H9 (cell line): ENCODE data around the gene SLC6A19. TPM values are rescaled to one million over a fixed set of nuclear protein-coding genes. Genes with fewer than 3 reads are reported as not detected.

Experiments
- DNase-seq: peaks from one replicate; pipeline ENCODE4 v3.0.0-alpha.2; 2017
- H2AFZ ChIP-seq: one replicate; pipeline ENCODE4 v1.6.1; 2013; ENCODE audit warnings: mild to moderate bottlenecking, low read length, control low read depth, moderate library complexity
- H2AK5ac ChIP-seq: 2 replicates; pipeline ENCODE4 v1.6.1; 2013; ENCODE audit warnings: low read length, control low read depth, mixed read lengths; ENCODE audit not compliant: insufficient read length
- H2BK120ac ChIP-seq: one replicate; pipeline ENCODE4 v1.6.1; 2013; ENCODE audit warnings: low read depth, mild to moderate bottlenecking, low read length, control low read depth, inconsistent platforms; ENCODE audit not compliant: poor library complexity, severe bottlenecking
- H2BK12ac ChIP-seq: 2 replicates; pipeline ENCODE4 v1.6.1; 2013; ENCODE audit warnings: low read length, control low read depth, mixed read lengths, low read depth; ENCODE audit not compliant: insufficient read length
- H2BK15ac ChIP-seq: 2 replicates; pipeline ENCODE4 v1.6.1; 2013; ENCODE audit warnings: low read depth, low read length, control low read depth
- H2BK20ac ChIP-seq: one replicate; pipeline ENCODE4 v1.6.1; 2013; ENCODE audit warnings: low read depth, mild to moderate bottlenecking, low read length, control low read depth, inconsistent platforms; ENCODE audit not compliant: poor library complexity, severe bottlenecking
- H2BK5ac ChIP-seq: 2 replicates; pipeline ENCODE4 v1.6.1; 2013; ENCODE audit warnings: low read length, control low read depth, mixed read lengths; ENCODE audit not compliant: insufficient read length
- H3K14ac ChIP-seq: 2 replicates; pipeline ENCODE4 v1.6.1; 2013; ENCODE audit warnings: low read length, control low read depth; ENCODE audit not compliant: insufficient read depth
- H3K18ac ChIP-seq: 2 replicates; pipeline ENCODE4 v1.6.1; 2013; ENCODE audit warnings: low read depth, mild to moderate bottlenecking, mixed read lengths, low read length, control low read depth; ENCODE audit not compliant: insufficient read length
- H3K23ac ChIP-seq: 2 replicates; pipeline ENCODE4 v1.6.1; 2013; ENCODE audit warnings: low read length, control low read depth, mixed read lengths, low read depth; ENCODE audit not compliant: insufficient read length
- H3K23me2 ChIP-seq: 2 replicates; pipeline ENCODE4 v1.6.1; 2013; ENCODE audit warnings: low read depth, mild to moderate bottlenecking, mixed read lengths, low read length, control low read depth; ENCODE audit not compliant: insufficient read length, poor library complexity, severe bottlenecking
- H3K27ac ChIP-seq: 2 replicates; pipeline ENCODE4 v1.5.1; 2013; ENCODE audit warnings: low read length, control low read depth, mixed read lengths, low read depth; ENCODE audit not compliant: insufficient read length
- H3K27me3 ChIP-seq: 2 replicates; pipeline ENCODE4 v1.6.1; 2013; ENCODE audit warnings: low read length, control low read depth, inconsistent platforms; ENCODE audit not compliant: insufficient read depth
- H3K4ac ChIP-seq: 2 replicates; pipeline ENCODE4 v1.6.1; 2013; ENCODE audit warnings: low read depth, mild to moderate bottlenecking, control low read depth, inconsistent platforms, low read length, moderate library complexity
- H3K4me1 ChIP-seq: 2 replicates; pipeline ENCODE4 v1.6.1; 2013; ENCODE audit warnings: low read length, control low read depth, inconsistent platforms; ENCODE audit not compliant: insufficient read depth
- H3K4me2 ChIP-seq: 2 replicates; pipeline ENCODE4 v1.6.1; 2013; ENCODE audit warnings: low read length, control low read depth, mixed read lengths; ENCODE audit not compliant: insufficient read length, insufficient read depth
- H3K56ac ChIP-seq: 2 replicates; pipeline ENCODE4 v1.6.1; 2013; ENCODE audit warnings: low read depth, mild to moderate bottlenecking, mixed read lengths, low read length, control low read depth; ENCODE audit not compliant: insufficient read length
- H3K79me1 ChIP-seq: 2 replicates; pipeline ENCODE4 v1.6.1; 2013; ENCODE audit warnings: low read depth, mild to moderate bottlenecking, moderate library complexity, low read length, control low read depth, inconsistent platforms; ENCODE audit not compliant: insufficient read depth, poor library complexity, severe bottlenecking
- H3K79me2 ChIP-seq: 2 replicates; pipeline ENCODE4 v1.6.1; 2013; ENCODE audit warnings: low read length, control low read depth, inconsistent platforms; ENCODE audit not compliant: insufficient read depth
- H3K9ac ChIP-seq: 2 replicates; pipeline ENCODE4 v1.6.1; 2013; ENCODE audit warnings: low read length, control low read depth, mixed read lengths; ENCODE audit not compliant: insufficient read length; ENCODE audit errors: extremely low read depth
- H3K9me3 ChIP-seq: one replicate; pipeline ENCODE4 v1.6.1; 2013; ENCODE audit warnings: low read depth, low read length, inconsistent platforms; ENCODE audit not compliant: control insufficient read depth
- H3T11ph ChIP-seq: one replicate; pipeline ENCODE4 v1.6.1; 2013; ENCODE audit warnings: mild to moderate bottlenecking, low read length, control low read depth, inconsistent platforms
- H4K20me1 ChIP-seq: one replicate; pipeline ENCODE4 v1.6.1; 2013; ENCODE audit not compliant: control insufficient read depth, insufficient read length, insufficient read depth
- H4K5ac ChIP-seq: 2 replicates; pipeline ENCODE4 v1.6.1; 2013; ENCODE audit warnings: low read depth, mild to moderate bottlenecking, mixed read lengths, low read length, control low read depth; ENCODE audit not compliant: insufficient read length
- H4K8ac ChIP-seq: replicated peaks from 2 replicates; pipeline ENCODE4 v1.6.1; 2013; ENCODE audit warnings: low read length, control low read depth, mixed read lengths, low read depth; ENCODE audit not compliant: insufficient read length
- H4K91ac ChIP-seq: 2 replicates; pipeline ENCODE4 v1.6.1; 2013; ENCODE audit warnings: low read depth, mild to moderate bottlenecking, moderate library complexity, mixed read lengths, low read length, control low read depth; ENCODE audit not compliant: insufficient read length
- H3K27ac Mint-ChIP-seq, 3 experiments: 2 replicates in 2 of 3; 3 replicates in 1 of 3; pipeline ENCODE4 v1.8.0; 2020 to 2021; ENCODE audit warnings: mixed read lengths in 3 of 3, mild to moderate bottlenecking in 1 of 3, moderate library complexity in 1 of 3
- H3K27me3 Mint-ChIP-seq: 2 replicates; pipeline ENCODE4 v1.8.0; 2021; ENCODE audit warnings: low read depth, mild to moderate bottlenecking, moderate library complexity, mixed read lengths
- H3K36me3 Mint-ChIP-seq, 3 experiments: 2 replicates in 2 of 3; 3 replicates in 1 of 3; pipeline ENCODE4 v1.8.0; 2020 to 2021; ENCODE audit warnings: low read depth in 3 of 3, mixed read lengths in 3 of 3; ENCODE audit not compliant: insufficient read depth in 1 of 3
- H3K4me1 Mint-ChIP-seq, 2 experiments: 2 replicates each; pipeline ENCODE4 v1.8.0; 2020; ENCODE audit warnings: mixed read lengths in 2 of 2
- H3K4me3 Mint-ChIP-seq, 2 experiments: 2 replicates in 1 of 2; 3 replicates in 1 of 2; pipeline ENCODE4 v1.8.0; 2020 to 2021; ENCODE audit warnings: mild to moderate bottlenecking in 2 of 2, mixed read lengths in 2 of 2, moderate library complexity in 1 of 2
- H3K9me3 Mint-ChIP-seq, 2 experiments: 2 replicates in 1 of 2; 3 replicates in 1 of 2; pipeline ENCODE4 v1.8.0; 2020; ENCODE audit warnings: mild to moderate bottlenecking in 2 of 2, mixed read lengths in 2 of 2, moderate library complexity in 1 of 2
- CTCF ChIP-seq: fragments of 200-600 bp; sonication (generic); conservative IDR thresholded peaks from 3 replicates; pipeline ENCODE4 v1.8.0; 2021; ENCODE audit warnings: antibody characterized with exemption, mild to moderate bottlenecking
- WGBS: extraction: QIAGEN DNeasy Blood & Tissue Kit; methylation state at CpG from one replicate; pipeline ENCODE4 v1.1.7; 2013; ENCODE audit warnings: missing lambda C conversion rate, low lambda C conversion rate, mixed read lengths; ENCODE audit not compliant: insufficient read length; ENCODE audit errors: extremely low coverage; 5-methylcytosine and 5-hydroxymethylcytosine counted together
- total RNA-seq: library from RNA; stranded (reverse); gene quantifications from 2 replicates; pipeline ENCODE4 v1.2.1, GENCODE V29; 2021

The SLC6A19 gene
- total RNA-seq, 1 experiment from 2014 or later = not detected

DNA sequence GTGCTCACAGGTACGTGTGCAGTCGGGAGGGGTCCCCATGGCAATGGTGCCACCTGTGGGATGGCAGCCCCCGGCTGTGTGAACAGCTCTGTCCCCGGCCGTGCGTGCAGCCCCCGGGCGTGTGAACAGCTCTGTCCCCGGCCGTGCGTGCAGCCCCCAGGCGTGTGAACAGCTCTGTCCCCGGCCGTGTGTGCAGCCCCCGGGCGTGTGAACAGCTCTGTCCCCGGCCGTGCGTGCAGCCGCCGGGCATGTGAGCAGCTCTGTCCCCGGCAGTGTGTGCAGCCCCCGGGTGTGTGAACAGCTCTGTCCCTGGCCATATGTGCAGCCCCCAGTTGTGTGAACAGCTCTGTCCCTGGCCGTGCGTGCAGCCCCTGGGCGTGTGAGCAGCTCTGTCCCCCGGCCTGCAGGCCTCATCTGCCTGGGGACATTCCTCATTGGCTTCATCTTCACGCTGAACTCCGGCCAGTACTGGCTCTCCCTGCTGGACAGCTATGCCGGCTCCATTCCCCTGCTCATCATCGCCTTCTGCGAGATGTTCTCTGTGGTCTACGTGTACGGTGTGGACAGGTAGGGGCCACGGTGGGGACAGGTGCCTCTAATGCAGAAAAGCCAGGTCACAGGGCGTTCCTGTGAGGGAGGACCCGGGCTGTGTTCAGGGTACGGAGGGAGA lies 17.8 kb downstream of the SLC6A19 start:
- Histone ChIP-seq H2BK5ac (no peak overlapping the region), H3K4me1 (no peaks in the 10 kb centered on the region), H3K27me3 (no peaks in the 10 kb centered on the region), H3K14ac (no peak overlapping the region), H3K9me3 (no peaks in the 10 kb centered on the region), H4K8ac (no peak overlapping the region), H3K27ac (no peak overlapping the region), H3K79me1 (no peaks in the 10 kb centered on the region), H3K4ac (no peak overlapping the region), H4K20me1 (no peaks in the 10 kb centered on the region), H3K23me2 (no peaks in the 10 kb centered on the region), H3T11ph (no peak overlapping the region), H3K18ac (no peak overlapping the region), H3K9ac (no peak overlapping the region), H4K5ac (no peak overlapping the region), H4K91ac (no peak overlapping the region), H3K56ac (no peak overlapping the region), H2BK20ac (no peak overlapping the region), H2AK5ac (no peak overlapping the region), H3K79me2 (no peaks in the 10 kb centered on the region), H2AFZ (no peak overlapping the region), H2BK120ac (no peak overlapping the region), H3K23ac (no peak overlapping the region), H2BK12ac (no peak overlapping the region), H2BK15ac (no peak overlapping the region), H3K4me2 (no peak overlapping the region)
- Mint-ChIP-seq H3K4me1 (peaks cover 3 to 6% of the 10 kb centered on the region in 2 experiments; a peak in 2 of 4 replicates), H3K27me3 (peaks cover 10% of the 10 kb centered on the region), H3K36me3 (no peaks in the 10 kb centered on the region; a peak in 1 of 7 replicates), H3K4me3 (no peak overlapping the region), H3K27ac (no peak overlapping the region), H3K9me3 (peaks cover 0 to 8% of the 10 kb centered on the region in 2 experiments; a peak in 3 of 5 replicates)
- DNase-seq = no peak
- TF ChIP-seq CTCF = no peak
- no CpG with 5 or more reads among the region's 38 CpGs for WGBS
